Measurements from ENCODE around the gene WDR45B. TPM values are rescaled to one million over a fixed set of nuclear protein-coding genes. Genes with fewer than 3 reads are reported as not detected.

WDR45B gene
- total RNA-seq, 2 donors from 2014 or later = 97.8 to 146 TPM

GRCh38 chr17:82687871-82688270 lies 39.6 kb upstream of the WDR45B start:
- H3K36me3 ChIP-seq = no peaks in the 10 kb centered on the region
- WGBS = 79% methylated on average over 9 of the region's 9 CpGs
- peaks cover 4% of the 10 kb centered on the region for H3K4me1 ChIP-seq (replicated peaks)
- peak overlapping the region; percentile 64 to 70 for H3K27ac ChIP-seq
- DNase-seq (ENCODE audit: low spot score) = no peak
- H3K27me3 ChIP-seq (replicated peaks; ENCODE audit: insufficient read depth) = no peaks in the 10 kb centered on the region
- TF ChIP-seq, protein P1, sequence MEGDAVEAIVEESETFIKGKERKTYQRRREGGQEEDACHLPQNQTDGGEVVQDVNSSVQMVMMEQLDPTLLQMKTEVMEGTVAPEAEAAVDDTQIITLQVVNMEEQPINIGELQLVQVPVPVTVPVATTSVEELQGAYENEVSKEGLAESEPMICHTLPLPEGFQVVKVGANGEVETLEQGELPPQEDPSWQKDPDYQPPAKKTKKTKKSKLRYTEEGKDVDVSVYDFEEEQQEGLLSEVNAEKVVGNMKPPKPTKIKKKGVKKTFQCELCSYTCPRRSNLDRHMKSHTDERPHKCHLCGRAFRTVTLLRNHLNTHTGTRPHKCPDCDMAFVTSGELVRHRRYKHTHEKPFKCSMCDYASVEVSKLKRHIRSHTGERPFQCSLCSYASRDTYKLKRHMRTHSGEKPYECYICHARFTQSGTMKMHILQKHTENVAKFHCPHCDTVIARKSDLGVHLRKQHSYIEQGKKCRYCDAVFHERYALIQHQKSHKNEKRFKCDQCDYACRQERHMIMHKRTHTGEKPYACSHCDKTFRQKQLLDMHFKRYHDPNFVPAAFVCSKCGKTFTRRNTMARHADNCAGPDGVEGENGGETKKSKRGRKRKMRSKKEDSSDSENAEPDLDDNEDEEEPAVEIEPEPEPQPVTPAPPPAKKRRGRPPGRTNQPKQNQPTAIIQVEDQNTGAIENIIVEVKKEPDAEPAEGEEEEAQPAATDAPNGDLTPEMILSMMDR (IDR thresholded peaks at IDR 0.05) = no peak
- no peak for TF ChIP-seq POLR2A (IDR thresholded peaks at IDR 0.05)
- no peak for TF ChIP-seq POLR2AphosphoS5 (IDR thresholded peaks at IDR 0.05)
- no peak overlapping the region for H3K4me3 ChIP-seq
- H3K9me3 ChIP-seq = no peaks in the 10 kb centered on the region
- intact Hi-C loops (cut with DNase I) = no loop called here

- no peaks in the 10 kb centered on the region for H3K36me3 ChIP-seq
- intact Hi-C loops (cut with DNase I) = no loop called here
- TF ChIP-seq POLR2A (IDR thresholded peaks at IDR 0.05) = no peak
- peak; percentile 72 for TF ChIP-seq POLR2AphosphoS5 (IDR thresholded peaks at IDR 0.05)
- H3K27me3 ChIP-seq (replicated peaks; ENCODE audit: insufficient read depth) = no peaks in the 10 kb centered on the region
- peak overlapping the region; percentile 64 to 70 for H3K27ac ChIP-seq
- no peaks in the 10 kb centered on the region for H3K9me3 ChIP-seq
- H3K4me1 ChIP-seq (replicated peaks) = peaks cover 4% of the 10 kb centered on the region
- WGBS = 37% methylated on average over 10 of the region's 10 CpGs
- peak; percentile 79 for DNase-seq (ENCODE audit: low spot score)
- H3K4me3 ChIP-seq = no peak overlapping the region
Observed at GRCh38 chr17:82687375-82687861, 39.2 kb upstream of the WDR45B start.

DNA sequence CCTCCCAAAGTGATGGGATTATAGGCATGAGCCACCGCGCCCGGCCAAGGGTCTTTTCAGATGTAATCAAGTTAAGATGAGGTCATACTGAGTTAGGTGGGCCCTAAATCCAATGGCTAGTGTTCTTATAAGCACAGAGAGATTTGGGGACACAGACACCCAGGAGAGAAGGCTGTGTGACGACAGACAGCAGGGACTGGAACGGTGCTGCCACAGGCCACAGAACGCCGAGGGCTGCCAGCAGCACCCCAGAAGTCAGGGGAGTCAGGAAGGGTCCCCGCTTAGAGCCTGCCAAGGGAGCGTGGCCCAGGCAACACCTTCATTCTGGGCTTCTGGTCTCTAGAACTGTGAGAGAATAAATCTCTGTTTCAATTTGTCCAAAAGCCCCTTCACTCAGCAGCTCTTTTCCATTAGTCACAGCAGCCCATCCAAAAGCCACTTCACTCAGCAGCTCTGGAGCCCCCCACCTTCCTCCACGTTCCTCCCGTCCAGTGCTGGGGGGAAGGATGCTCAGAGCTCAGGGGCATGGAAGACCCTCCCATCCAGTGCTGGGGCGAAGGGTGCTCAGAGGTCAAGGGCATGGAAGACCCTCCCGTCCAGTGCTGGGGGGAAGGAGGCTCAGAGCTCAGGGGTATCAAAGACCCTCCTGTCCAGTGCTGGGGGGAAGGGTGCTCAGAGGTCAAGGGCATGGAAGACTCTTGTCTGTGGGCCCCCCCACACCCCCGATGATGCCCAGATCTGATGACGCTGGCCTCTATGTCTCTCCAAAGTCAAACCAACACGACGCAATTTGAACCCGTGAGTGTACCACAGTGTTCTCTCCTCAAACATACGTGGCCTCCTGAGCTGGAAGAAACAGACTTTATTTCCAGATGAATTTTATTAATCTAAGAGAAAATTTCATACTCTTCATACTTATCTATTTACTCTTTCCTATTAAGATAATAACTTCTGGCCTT lies 38.4 kb upstream of the WDR45B start:
- Histone ChIP-seq H3K9me3 (no peaks in the 10 kb centered on the region), H3K27ac (peak overlapping the region; percentile 64 to 70), H3K4me1 (replicated peaks) (peaks cover 4% of the 10 kb centered on the region), H3K4me3 (no peak overlapping the region), H3K27me3 (replicated peaks; ENCODE audit: insufficient read depth) (no peaks in the 10 kb centered on the region), H3K36me3 (no peaks in the 10 kb centered on the region)
- intact Hi-C loops (cut with DNase I) = no loop called here
- 86% methylated on average over 19 of the region's 19 CpGs for WGBS
- no peak for DNase-seq (ENCODE audit: low spot score)
- no peak for TF ChIP-seq POLR2AphosphoS5 (IDR thresholded peaks at IDR 0.05)
- no peak for TF ChIP-seq POLR2A (IDR thresholded peaks at IDR 0.05)
- TF ChIP-seq, protein P1 (IDR thresholded peaks at IDR 0.05) = no peak

DNA sequence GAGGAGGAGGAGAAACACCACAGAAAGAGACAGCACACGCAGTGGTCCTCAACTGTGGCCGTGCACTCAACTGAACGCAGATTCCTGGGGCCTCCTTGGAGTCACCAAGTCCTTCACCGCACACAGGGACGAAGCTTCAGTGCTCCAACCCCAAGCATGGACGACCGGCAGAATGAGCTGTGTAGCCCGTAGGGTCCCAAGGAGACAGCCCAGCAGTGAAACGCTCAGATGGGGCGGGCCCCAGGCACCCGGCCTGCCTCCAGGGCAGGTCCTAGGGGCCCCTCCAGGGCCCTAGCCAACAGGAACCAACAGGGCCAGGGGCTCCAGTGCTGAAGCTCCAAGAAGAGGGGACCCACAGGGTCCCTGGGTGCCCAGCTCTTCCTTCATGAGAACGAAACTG lies 37.0 kb upstream of the WDR45B start:
- no peak overlapping the region for H3K27ac ChIP-seq
- intact Hi-C loops (cut with DNase I) = no loop called here
- no peak overlapping the region for H3K4me3 ChIP-seq
- WGBS = 92% methylated on average over 8 of the region's 12 CpGs
- peaks cover 4% of the 10 kb centered on the region for H3K4me1 ChIP-seq (replicated peaks)
- H3K27me3 ChIP-seq (replicated peaks; ENCODE audit: insufficient read depth) = no peaks in the 10 kb centered on the region
- no peaks in the 10 kb centered on the region for H3K36me3 ChIP-seq
- H3K9me3 ChIP-seq = no peaks in the 10 kb centered on the region
- DNase-seq (ENCODE audit: low spot score) = no peak
- TF ChIP-seq POLR2A (IDR thresholded peaks at IDR 0.05) (no peak), POLR2AphosphoS5 (IDR thresholded peaks at IDR 0.05) (no peak)
- TF ChIP-seq, protein P1 (IDR thresholded peaks at IDR 0.05) = no peak

- peak overlapping the region in 1 of 2 donors; percentile 36 for H3K27ac ChIP-seq
- TF ChIP-seq, protein P1 (IDR thresholded peaks at IDR 0.05) = no peak
- TF ChIP-seq POLR2AphosphoS5 (IDR thresholded peaks at IDR 0.05) = peak; percentile 47
- intact Hi-C loops (cut with DNase I) = no loop called here
Observed at GRCh38 chr17:82684228-82684841, 36.1 kb upstream of the WDR45B start.

More at GRCh38 chr17:82684228-82684841, 36.1 kb upstream of the WDR45B start:
- Histone ChIP-seq H3K4me3 (no peak overlapping the region), H3K9me3 (no peaks in the 10 kb centered on the region), H3K27me3 (replicated peaks; ENCODE audit: insufficient read depth) (no peaks in the 10 kb centered on the region), H3K36me3 (no peaks in the 10 kb centered on the region), H3K4me1 (replicated peaks) (peaks cover 4% of the 10 kb centered on the region)
- DNase-seq (ENCODE audit: low spot score) = no peak
- WGBS = 69% methylated on average over 13 of the region's 13 CpGs

Measured in prostate gland (tissue), 2 donors.